ENCODE data around the gene MED13L.

DNA sequence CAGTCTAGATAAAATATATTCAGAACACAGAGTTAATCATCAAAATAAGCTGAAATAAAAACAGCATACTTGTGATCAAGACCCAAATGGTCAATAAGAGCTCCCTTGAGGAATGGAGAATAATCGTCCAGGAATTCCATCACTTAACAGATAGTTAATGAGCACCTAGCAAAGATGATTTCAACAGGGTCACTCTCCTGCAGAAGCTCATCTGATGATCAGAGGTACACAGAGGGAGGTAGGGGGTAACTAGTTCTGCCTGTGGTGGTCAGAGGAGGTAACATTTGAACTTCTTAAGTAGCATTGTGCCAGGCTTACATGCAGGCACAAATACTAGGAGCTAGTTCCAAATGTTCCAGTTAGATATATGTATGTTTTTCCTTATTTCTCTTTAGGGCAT lies 9.5 kb downstream of the MED13L start:
- TF ChIP-seq, protein P1, sequence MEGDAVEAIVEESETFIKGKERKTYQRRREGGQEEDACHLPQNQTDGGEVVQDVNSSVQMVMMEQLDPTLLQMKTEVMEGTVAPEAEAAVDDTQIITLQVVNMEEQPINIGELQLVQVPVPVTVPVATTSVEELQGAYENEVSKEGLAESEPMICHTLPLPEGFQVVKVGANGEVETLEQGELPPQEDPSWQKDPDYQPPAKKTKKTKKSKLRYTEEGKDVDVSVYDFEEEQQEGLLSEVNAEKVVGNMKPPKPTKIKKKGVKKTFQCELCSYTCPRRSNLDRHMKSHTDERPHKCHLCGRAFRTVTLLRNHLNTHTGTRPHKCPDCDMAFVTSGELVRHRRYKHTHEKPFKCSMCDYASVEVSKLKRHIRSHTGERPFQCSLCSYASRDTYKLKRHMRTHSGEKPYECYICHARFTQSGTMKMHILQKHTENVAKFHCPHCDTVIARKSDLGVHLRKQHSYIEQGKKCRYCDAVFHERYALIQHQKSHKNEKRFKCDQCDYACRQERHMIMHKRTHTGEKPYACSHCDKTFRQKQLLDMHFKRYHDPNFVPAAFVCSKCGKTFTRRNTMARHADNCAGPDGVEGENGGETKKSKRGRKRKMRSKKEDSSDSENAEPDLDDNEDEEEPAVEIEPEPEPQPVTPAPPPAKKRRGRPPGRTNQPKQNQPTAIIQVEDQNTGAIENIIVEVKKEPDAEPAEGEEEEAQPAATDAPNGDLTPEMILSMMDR (conservative IDR thresholded peaks at IDR 0.05; ENCODE audit: low read length): no peak
- no peak for TF ChIP-seq EZH2phosphoT487 (IDR thresholded peaks at IDR 0.05; ENCODE audit: borderline replicate concordance, low read depth, low read length)

All from OCI-LY7 (cell line).